ENCODE measurements around the gene ATP10D. TPM values are rescaled to one million over a fixed set of nuclear protein-coding genes. Genes with fewer than 3 reads are reported as not detected.

Gene ATP10D
- total RNA-seq, 1 donor from 2014 or later = 36.2 TPM

GRCh38 chr4:47469951-47470350, 15.1 kb upstream of the ATP10D start:
- Mint-ChIP-seq H3K27me3 (ENCODE audit: unreplicated experiment) (no peaks in the 10 kb centered on the region), H3K4me1 (ENCODE audit: unreplicated experiment) (no peaks in the 10 kb centered on the region), H3K9me3 (ENCODE audit: unreplicated experiment) (no peaks in the 10 kb centered on the region), H3K36me3 (ENCODE audit: unreplicated experiment) (no peaks in the 10 kb centered on the region), H3K4me3 (ENCODE audit: unreplicated experiment) (no peak overlapping the region), H3K27ac (ENCODE audit: unreplicated experiment) (no peak overlapping the region)
- no peak for TF ChIP-seq CTCF (IDR thresholded peaks at IDR 0.05)
- no peak for DNase-seq (ENCODE audit: extremely low spot score, unreplicated experiment)

- DNase-seq (ENCODE audit: extremely low spot score, unreplicated experiment) = no peak
- no peaks in the 10 kb centered on the region for H3K27me3 Mint-ChIP-seq (ENCODE audit: unreplicated experiment)
- TF ChIP-seq CTCF (IDR thresholded peaks at IDR 0.05) = no peak
- no peak overlapping the region for H3K4me3 Mint-ChIP-seq (ENCODE audit: unreplicated experiment)
- H3K36me3 Mint-ChIP-seq (ENCODE audit: unreplicated experiment) = no peaks in the 10 kb centered on the region
- H3K27ac Mint-ChIP-seq (ENCODE audit: unreplicated experiment) = no peak overlapping the region
- H3K4me1 Mint-ChIP-seq (ENCODE audit: unreplicated experiment) = no peaks in the 10 kb centered on the region
- H3K9me3 Mint-ChIP-seq (ENCODE audit: unreplicated experiment) = no peaks in the 10 kb centered on the region
These were observed 14.0 kb upstream of the ATP10D start for GRCh38 chr4:47471064-47471463.

- Mint-ChIP-seq H3K9me3 (ENCODE audit: unreplicated experiment) (no peaks in the 10 kb centered on the region), H3K36me3 (ENCODE audit: unreplicated experiment) (no peaks in the 10 kb centered on the region)
- DNase-seq (ENCODE audit: extremely low spot score, unreplicated experiment) = no peak
These were observed 13.5 kb upstream of the ATP10D start for GRCh38 chr4:47471591-47471990.

GRCh38 chr4:47473141-47473750, 11.8 kb upstream of the ATP10D start:
- no peak overlapping the region for H3K4me3 Mint-ChIP-seq (ENCODE audit: unreplicated experiment)
- no peak for DNase-seq (ENCODE audit: extremely low spot score, unreplicated experiment)
- H3K27ac Mint-ChIP-seq (ENCODE audit: unreplicated experiment) = no peak overlapping the region
- no peaks in the 10 kb centered on the region for H3K27me3 Mint-ChIP-seq (ENCODE audit: unreplicated experiment)
- H3K36me3 Mint-ChIP-seq (ENCODE audit: unreplicated experiment) = no peaks in the 10 kb centered on the region
- TF ChIP-seq CTCF (IDR thresholded peaks at IDR 0.05) = no peak
- H3K9me3 Mint-ChIP-seq (ENCODE audit: unreplicated experiment) = no peaks in the 10 kb centered on the region
- H3K4me1 Mint-ChIP-seq (ENCODE audit: unreplicated experiment) = no peaks in the 10 kb centered on the region

More at GRCh38 chr4:47471591-47471990, 13.5 kb upstream of the ATP10D start:
- Mint-ChIP-seq H3K4me1 (ENCODE audit: unreplicated experiment) (no peaks in the 10 kb centered on the region), H3K4me3 (ENCODE audit: unreplicated experiment) (no peak overlapping the region), H3K27ac (ENCODE audit: unreplicated experiment) (no peak overlapping the region), H3K27me3 (ENCODE audit: unreplicated experiment) (no peaks in the 10 kb centered on the region)
- TF ChIP-seq CTCF (IDR thresholded peaks at IDR 0.05) = no peak

- Mint-ChIP-seq H3K4me1 (ENCODE audit: unreplicated experiment) (peaks cover 4% of the 10 kb centered on the region), H3K36me3 (ENCODE audit: unreplicated experiment) (no peaks in the 10 kb centered on the region), H3K27ac (ENCODE audit: unreplicated experiment) (no peak overlapping the region), H3K9me3 (ENCODE audit: unreplicated experiment) (no peaks in the 10 kb centered on the region), H3K27me3 (ENCODE audit: unreplicated experiment) (no peaks in the 10 kb centered on the region), H3K4me3 (ENCODE audit: unreplicated experiment) (no peak overlapping the region)
- DNase-seq (ENCODE audit: extremely low spot score, unreplicated experiment) = no peak
- no peak for TF ChIP-seq CTCF (IDR thresholded peaks at IDR 0.05)
These were observed 10.3 kb upstream of the ATP10D start for GRCh38 chr4:47474799-47475198.

Data from osteocyte (in vitro differentiated cells).